MM.1S (cell line): ENCODE results near the gene CREB3L4.
"Not testable (repeated sequence)": the region's sequence is repeated elsewhere in the genome, so short reads cannot be mapped to it uniquely, and the experiment has no call there.

Source experiments
- DNase-seq: peaks from one replicate; pipeline ENCODE4 v3.0.0-alpha.2; 2015
- H2AFZ ChIP-seq: fragments of 300-600 bp; sonication (generic); 2 replicates; pipeline ENCODE4 v1.6.0; 2016; ENCODE audit warnings: antibody characterized with exemption, low read length
- H3F3A ChIP-seq: fragments of 300-600 bp; sonication (generic); 2 replicates; pipeline ENCODE4 v1.6.1; 2016; ENCODE audit warnings: mild to moderate bottlenecking, antibody characterized with exemption, low read length, moderate library complexity, mixed read lengths; ENCODE audit not compliant: insufficient read depth
- H3K27ac ChIP-seq: fragments of 300-600 bp; sonication (generic); 2 replicates; pipeline ENCODE4 v1.5.1; 2016; ENCODE audit warnings: mild to moderate bottlenecking, low read length
- H3K27me3 ChIP-seq: fragments of 300-600 bp; sonication (generic); replicated peaks from 2 replicates; pipeline ENCODE4 v1.6.0; 2016; ENCODE audit warnings: low read length; ENCODE audit not compliant: insufficient read depth
- H3K36me3 ChIP-seq: fragments of 300-600 bp; sonication (generic); replicated peaks from 2 replicates; pipeline ENCODE4 v1.6.1; 2016; ENCODE audit warnings: mild to moderate bottlenecking, low read length, mixed read lengths; ENCODE audit not compliant: insufficient read depth
- H3K4me1 ChIP-seq: fragments of 300-600 bp; sonication (generic); 2 replicates; pipeline ENCODE4 v1.6.1; 2016; ENCODE audit warnings: low read length, mixed read lengths
- H3K4me2 ChIP-seq: fragments of 300-600 bp; sonication (generic); 2 replicates; pipeline ENCODE4 v1.6.0; 2016; ENCODE audit warnings: low read depth, low read length
- H3K4me3 ChIP-seq: fragments of 300-600 bp; sonication (generic); 2 replicates; pipeline ENCODE4 v1.5.1; 2016; ENCODE audit warnings: low read length, mixed read lengths
- H3K79me2 ChIP-seq: fragments of 300-600 bp; sonication (generic); 2 replicates; pipeline ENCODE4 v1.6.1; 2016; ENCODE audit warnings: mixed run types, low read length, mixed read lengths
- H3K9ac ChIP-seq: fragments of 300-600 bp; sonication (generic); 2 replicates; pipeline ENCODE4 v1.6.1; 2016; ENCODE audit warnings: low read length, mixed read lengths
- H3K9me2 ChIP-seq: fragments of 300-600 bp; sonication (generic); replicated peaks from 2 replicates; pipeline ENCODE4 v1.6.1; 2016; ENCODE audit warnings: mild to moderate bottlenecking, low read length, mixed read lengths; ENCODE audit not compliant: insufficient read depth
- H3K9me3 ChIP-seq: fragments of 300-600 bp; sonication (generic); replicated peaks from 2 replicates; pipeline ENCODE4 v1.6.1; 2016; ENCODE audit warnings: mild to moderate bottlenecking, low read length, mixed read lengths; ENCODE audit not compliant: insufficient read depth
- H4K20me1 ChIP-seq: fragments of 300-600 bp; sonication (generic); 2 replicates; pipeline ENCODE4 v1.6.1; 2016; ENCODE audit warnings: mild to moderate bottlenecking, low read length, moderate library complexity, mixed read lengths; ENCODE audit not compliant: insufficient read depth
- CTCF ChIP-seq: fragments of 300-600 bp; sonication (generic); IDR thresholded peaks from 2 replicates; pipeline ENCODE4 v1.5.1; 2016; ENCODE audit warnings: antibody characterized with exemption, low read length, mixed read lengths
- EZH2 ChIP-seq: fragments of 300-600 bp; sonication (generic); optimal IDR thresholded peaks from 2 replicates; pipeline ENCODE3; 2017; ENCODE audit warnings: low read depth, mild to moderate bottlenecking, antibody characterized with exemption, low read length, mixed read lengths
- EZH2phosphoT487 ChIP-seq: fragments of 300-600 bp; sonication (generic); IDR thresholded peaks from 2 replicates; pipeline ENCODE4 v1.6.1; 2018; ENCODE audit warnings: antibody characterized with exemption, low read length

The CREB3L4 gene

GRCh38 chr1:154006136-154006535 lies 38.4 kb downstream of the CREB3L4 start:
- no peak overlapping the region for H3K27ac ChIP-seq
- no peak for DNase-seq
- H3K79me2 ChIP-seq: no peaks in the 10 kb centered on the region

GRCh38 chr1:154012129-154012528 lies 44.4 kb downstream of the CREB3L4 start:
- H3K4me2 ChIP-seq: no peak overlapping the region
- no peaks in the 10 kb centered on the region for H4K20me1 ChIP-seq
- H3K4me3 ChIP-seq: no peak overlapping the region
- no peak for DNase-seq
- no peaks in the 10 kb centered on the region for H3K4me1 ChIP-seq
- H3K27ac ChIP-seq: no peak overlapping the region
- H3K9ac ChIP-seq: no peak overlapping the region
- no peaks in the 10 kb centered on the region for H3K9me3 ChIP-seq
- no peaks in the 10 kb centered on the region for H3K36me3 ChIP-seq
- H3F3A ChIP-seq: no peaks in the 10 kb centered on the region
- no peaks in the 10 kb centered on the region for H3K9me2 ChIP-seq
- TF ChIP-seq CTCF (no peak), EZH2 (no peak), EZH2phosphoT487 (no peak)
- no peaks in the 10 kb centered on the region for H3K79me2 ChIP-seq
- no peak overlapping the region for H2AFZ ChIP-seq
- H3K27me3 ChIP-seq: no peaks in the 10 kb centered on the region

More at GRCh38 chr1:154006136-154006535, 38.4 kb downstream of the CREB3L4 start:
- H3K9me2 ChIP-seq: no peaks in the 10 kb centered on the region
- TF ChIP-seq EZH2phosphoT487: no peak
- no peak overlapping the region for H3K4me2 ChIP-seq
- no peaks in the 10 kb centered on the region for H3K9me3 ChIP-seq
- H2AFZ ChIP-seq: no peak overlapping the region
- no peak overlapping the region for H3K9ac ChIP-seq
- no peaks in the 10 kb centered on the region for H3K4me1 ChIP-seq
- H4K20me1 ChIP-seq: no peaks in the 10 kb centered on the region
- no peaks in the 10 kb centered on the region for H3K27me3 ChIP-seq
- no peaks in the 10 kb centered on the region for H3F3A ChIP-seq
- H3K4me3 ChIP-seq: no peak overlapping the region
- no peaks in the 10 kb centered on the region for H3K36me3 ChIP-seq

GRCh38 chr1:154012543-154012942 lies 44.8 kb downstream of the CREB3L4 start:
- H3K9me3 ChIP-seq, H3K4me2 ChIP-seq, H3K27me3 ChIP-seq, H2AFZ ChIP-seq, H3K36me3 ChIP-seq, H3F3A ChIP-seq, H3K9me2 ChIP-seq, H3K27ac ChIP-seq, H4K20me1 ChIP-seq, H3K9ac ChIP-seq, DNase-seq, H3K4me3 ChIP-seq, H3K79me2 ChIP-seq, H3K4me1 ChIP-seq: not testable (repeated sequence)

GRCh38 chr1:154014154-154014907 lies 46.6 kb downstream of the CREB3L4 start:
- Histone ChIP-seq H3K4me3 (no peak overlapping the region), H3K9me3 (no peaks in the 10 kb centered on the region), H3K9ac (no peak overlapping the region), H3K36me3 (no peaks in the 10 kb centered on the region), H3K27ac (no peak overlapping the region), H4K20me1 (no peaks in the 10 kb centered on the region), H2AFZ (no peak overlapping the region; the same call in 1 of the 2 replicates), H3K9me2 (no peaks in the 10 kb centered on the region), H3K27me3 (no peaks in the 10 kb centered on the region), H3K4me2 (no peak overlapping the region), H3K4me1 (no peaks in the 10 kb centered on the region), H3K79me2 (no peaks in the 10 kb centered on the region), H3F3A (no peaks in the 10 kb centered on the region)
- TF ChIP-seq EZH2: no peak
- no peak for TF ChIP-seq CTCF
- TF ChIP-seq EZH2phosphoT487: no peak
- DNase-seq: no peak
